HG03575 (cell line): ENCODE data around the gene FLRT1.
"Not testable (repeated sequence)": the region's sequence is repeated elsewhere in the genome, so short reads cannot be mapped to it uniquely, and the experiment has no call there.

ENCODE experiments used
- ATAC-seq: cut with Tn5 transposase; IDR thresholded peaks from one replicate; pipeline ENCODE4 v1.9.1; 2021; ENCODE audit not compliant: unreplicated experiment, insufficient number of reproducible peaks, low FRiP score; ENCODE audit errors: extremely low read depth

The FLRT1 gene

DNA sequence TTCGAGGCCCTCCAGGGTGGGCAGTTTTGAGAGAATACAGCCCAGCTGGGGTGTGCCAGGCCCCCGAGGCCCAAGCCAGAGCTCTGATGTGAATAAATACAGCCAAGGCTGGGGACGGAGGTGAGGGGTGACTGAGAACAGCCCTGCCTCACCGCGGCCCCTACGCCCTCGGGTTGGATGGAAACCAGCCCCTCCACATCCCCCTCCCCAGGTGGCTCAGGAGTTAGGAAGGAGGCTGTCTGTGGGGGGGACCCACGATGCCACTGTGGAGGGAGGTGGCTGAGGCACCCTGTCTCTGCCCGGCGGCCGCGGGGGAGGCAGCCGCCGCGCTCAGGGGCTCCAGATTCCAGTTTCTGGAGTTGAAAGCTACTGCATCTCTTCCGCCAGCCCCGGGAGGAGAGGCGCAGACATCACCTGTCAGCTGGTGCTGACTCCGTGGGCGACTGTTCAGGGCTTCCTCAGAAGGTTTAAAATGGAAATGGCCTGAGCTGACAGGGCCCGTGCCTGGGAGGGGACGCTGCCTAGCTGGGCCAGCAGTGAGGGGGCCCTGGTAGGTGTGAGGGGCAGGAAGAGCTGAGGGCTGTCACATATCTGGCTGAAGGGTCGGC is 1.4 kb downstream of the FLRT1 start:
- no peak for ATAC-seq

DNA sequence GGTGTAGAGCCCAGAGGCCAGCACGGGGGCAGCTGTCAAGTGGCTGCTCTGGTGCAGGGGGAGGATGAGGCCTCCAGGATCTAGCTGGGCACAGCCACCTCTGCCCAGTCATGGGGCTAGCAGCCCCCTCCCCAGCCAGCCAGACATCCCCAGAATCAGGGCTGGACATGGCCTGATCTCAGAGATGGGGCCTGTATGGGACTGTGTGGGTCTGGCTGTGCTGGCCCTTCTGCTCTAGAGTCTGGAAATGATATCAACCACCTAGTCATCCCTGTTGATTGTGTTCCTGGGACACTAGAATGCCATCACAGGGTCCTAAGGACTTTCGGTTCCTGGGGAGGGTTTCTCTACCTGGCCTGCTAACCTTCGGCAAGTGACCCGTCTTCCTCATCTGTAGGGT is 2.8 kb downstream of the FLRT1 start:
- ATAC-seq: no peak

DNA sequence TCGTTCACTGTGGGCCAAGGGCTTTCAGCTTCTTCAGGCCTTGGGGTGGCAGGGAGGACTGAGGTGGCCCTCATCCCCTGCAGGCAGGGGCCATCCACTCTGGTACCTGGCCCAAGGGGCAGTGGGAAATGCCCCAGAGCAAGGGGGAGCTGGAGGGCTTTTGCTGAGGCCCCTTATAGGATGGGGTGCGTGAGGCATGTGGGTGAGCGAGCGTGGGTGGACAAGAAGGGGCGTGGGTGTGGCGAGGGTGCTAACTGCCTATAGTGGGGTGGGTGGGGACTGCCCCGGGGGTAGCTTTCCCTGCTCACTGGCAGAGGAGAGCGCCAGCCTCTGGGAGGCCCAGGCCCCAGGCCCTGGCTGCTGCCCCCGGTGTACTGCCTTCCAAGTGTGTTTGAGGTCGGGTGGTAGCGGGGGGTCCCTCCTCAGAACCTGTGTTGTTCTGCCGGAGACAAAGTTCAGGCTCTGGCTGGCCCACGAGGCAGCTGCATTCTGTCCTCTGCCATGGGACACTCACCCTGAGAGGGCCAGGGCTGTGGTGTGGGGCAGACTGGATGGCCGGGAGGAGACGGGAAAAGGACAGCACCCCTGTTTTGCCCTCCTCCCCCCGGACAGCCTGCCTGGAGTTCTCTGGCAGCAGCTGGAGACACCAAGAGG is 3.4 kb downstream of the FLRT1 start:
- no peak for ATAC-seq

DNA sequence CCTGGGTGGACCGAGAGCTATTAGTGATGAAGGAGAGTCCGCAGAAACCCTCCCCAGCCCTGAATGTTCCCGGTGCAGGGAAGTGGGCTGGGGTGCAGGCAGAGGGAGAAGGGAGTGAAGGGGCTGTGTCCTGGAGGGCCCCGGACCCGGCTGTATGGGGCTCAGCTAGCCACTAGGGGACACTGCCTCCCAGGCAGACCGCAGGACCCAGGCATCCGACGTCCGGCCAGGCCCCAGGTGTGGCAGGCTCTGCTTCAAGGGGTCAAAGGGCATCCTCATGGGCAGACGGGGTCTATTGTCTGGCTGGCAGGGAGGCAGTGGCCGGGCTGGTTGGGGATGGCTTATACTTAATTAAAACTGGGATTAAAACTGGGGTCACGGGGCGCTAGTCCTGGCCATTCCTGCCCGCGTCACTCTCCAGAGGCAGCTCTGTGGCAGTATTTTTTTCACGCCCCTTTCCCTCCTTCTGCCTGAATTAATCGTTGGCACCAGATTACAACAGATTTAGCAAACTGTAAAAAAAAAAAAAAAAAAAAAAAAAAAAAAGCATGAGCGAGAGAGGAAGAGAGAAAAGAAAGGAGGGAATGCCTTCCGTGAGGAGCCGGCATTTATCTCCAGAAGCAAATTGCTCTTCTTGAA is 5.1 kb downstream of the FLRT1 start:
- ATAC-seq: no peak

DNA sequence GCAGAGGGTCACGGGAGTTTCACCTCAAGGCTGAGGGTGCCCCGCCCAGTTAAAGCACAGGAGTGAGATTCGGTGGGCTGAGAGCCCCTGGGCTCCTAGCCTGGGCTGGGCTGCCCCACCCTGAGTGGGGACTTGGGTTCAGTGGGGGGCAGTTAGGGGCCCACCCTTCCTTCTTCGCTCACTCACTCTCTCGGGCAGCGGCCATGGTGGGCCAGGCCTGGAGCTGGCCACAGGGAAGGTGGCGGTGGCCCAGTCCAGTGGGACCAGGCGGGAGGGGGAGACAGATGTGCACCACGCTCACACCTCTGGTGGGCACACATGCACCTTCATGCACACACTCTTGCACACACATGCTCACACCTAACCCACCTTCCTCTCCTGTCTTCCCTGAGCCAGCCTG is 6.1 kb downstream of the FLRT1 start:
- no peak for ATAC-seq

DNA sequence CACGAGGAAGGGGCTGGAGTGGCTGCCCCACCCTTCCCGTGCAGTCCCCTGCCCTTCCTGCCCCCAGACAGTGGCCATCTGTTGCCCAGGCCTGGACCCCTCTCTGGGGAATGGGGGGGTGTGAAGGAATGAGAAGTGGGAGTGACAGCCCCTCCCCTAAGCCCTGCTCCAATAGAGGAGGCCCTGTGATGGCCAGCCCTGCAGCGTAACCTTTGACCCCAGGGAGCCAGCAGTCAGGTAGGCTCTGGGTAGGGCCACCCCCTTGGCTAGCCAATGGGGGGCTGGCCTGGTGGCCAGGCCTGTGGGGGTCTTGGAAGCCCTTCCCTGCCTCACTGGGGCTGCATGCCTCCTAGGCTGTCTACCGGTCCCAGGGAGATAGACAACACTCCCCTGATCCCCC is 6.6 kb downstream of the FLRT1 start:
- no peak for ATAC-seq

DNA sequence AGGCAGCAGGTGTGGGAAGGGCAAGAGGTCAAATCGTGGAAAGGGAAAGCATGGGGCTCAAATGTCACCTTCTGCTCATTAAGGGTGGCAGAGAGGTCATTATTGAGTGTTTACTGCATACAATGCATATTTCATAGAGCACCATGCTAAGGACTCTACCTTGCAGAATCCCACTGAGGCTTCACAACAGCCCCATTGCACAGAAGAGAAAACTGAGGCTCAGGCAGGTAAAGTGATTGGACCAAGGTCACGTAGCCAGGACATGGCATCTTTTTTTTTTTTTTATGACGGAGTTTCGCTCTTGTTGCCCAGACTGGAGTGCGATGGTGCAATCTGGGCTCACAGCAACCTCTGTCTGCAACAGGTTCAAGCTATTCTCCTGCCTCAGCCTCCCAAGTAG is 7.8 kb downstream of the FLRT1 start:
- no peak for ATAC-seq

DNA sequence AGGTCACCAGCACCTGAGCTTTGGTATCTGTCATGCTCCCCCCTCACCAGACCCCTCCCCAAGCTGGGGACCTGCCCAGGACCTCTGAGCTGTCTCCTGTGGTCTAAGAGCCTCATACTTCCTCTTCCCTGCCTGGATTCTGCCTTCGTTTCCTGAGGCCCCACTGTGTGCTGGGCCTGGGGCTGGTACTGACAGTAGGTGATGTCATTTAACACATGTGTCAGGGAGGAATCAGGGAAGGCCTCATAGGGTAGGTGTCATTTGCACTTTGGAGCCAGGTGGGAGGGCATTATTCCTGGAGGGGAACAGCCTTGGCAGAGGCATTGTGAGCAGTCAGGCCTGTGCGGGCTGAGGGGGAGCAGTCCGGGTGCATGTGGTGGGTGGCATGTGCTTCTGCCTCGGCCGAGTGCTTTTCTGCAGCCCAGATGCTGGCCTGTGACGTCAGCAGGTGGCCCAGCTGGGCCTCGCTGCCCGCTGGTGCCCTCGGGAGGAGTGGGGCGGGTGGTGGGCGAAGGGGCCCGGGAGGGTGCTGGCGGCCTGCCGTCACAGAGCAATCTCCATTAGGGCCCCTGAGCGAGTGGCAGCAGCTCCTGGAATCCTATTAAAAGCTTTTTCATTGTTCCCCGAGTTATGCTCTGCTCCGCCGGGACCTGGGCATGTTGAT is 9.1 kb downstream of the FLRT1 start:
- no peak for ATAC-seq

DNA sequence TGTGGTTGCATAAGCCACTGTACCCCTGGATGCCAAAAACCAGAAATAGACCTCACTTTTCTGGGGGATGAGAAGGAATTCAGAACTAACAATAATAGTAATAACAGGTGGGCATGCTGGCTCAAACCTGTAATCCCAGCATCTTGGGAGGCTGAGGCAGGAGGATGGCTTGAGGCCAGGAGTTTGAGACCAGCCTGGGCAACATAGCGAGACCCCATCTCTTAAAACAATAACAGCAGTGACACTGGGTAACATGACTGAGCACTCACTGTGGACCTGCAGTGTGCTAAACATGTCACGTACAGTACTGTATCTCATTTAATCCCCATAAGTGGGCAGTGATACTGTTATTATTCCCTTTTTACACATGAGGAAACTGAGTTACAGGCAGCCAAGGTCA is 10.0 kb downstream of the FLRT1 start:
- no peak for ATAC-seq

DNA sequence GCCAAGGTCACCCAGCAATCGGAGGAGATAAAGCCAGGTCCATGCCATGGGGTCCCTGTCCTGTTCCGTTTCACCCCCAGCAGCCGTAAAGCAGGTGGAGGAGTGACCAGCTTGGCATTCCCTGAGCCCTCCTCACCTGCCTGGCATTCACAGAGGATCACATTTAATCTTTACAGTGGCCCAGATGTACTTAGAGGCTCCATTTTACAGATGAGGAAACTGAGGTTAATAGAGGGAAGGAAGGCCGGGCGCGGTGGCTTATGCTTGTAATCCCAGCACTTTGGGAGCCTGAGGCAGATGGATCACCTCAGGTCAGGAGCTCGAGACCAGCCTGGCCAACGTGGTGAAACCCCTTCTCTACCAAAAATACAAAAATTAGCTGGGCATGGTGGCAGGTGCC is 11.6 kb downstream of the FLRT1 start:
- not testable (repeated sequence) for ATAC-seq

DNA sequence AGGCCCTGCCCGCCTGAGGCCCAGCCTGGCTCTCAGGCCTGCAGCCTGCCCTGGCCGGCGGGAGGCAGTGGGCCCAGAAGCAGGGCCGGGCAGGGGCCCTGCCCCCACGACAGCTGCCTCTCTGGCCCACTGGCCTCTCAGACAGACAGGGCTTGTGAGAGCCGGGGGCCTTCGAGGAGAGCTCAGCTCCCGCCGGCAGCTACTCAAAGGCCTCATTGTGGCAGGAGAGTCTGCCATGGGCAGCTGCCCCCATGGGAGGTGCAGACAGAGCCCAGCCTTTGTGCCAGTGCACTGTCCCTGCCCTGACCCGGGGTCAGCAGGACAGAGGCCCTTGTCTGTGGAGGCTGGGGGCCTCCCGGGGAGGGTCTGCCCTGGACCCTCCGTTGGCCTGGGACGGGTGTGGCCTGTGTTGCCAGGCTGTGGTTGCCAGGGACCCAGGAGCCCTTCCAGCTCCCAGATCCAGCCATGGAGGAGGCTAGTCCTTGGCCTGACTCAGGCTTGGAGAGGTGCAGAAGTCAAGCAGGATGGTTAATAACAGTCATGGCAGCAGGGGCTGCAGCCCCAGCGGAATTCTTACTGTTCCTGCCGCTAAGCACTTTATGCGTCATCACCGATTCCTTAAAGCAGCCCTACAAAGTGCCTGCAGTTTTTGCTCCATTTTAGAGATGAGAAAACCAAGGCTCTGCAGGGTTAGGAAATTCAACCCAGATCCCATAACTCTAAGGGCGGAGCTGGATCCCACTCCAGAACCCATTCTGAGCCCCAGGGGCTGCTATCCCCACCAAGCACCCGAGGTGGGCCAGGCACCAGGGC is 12.5 kb downstream of the FLRT1 start:
- ATAC-seq: no peak

DNA sequence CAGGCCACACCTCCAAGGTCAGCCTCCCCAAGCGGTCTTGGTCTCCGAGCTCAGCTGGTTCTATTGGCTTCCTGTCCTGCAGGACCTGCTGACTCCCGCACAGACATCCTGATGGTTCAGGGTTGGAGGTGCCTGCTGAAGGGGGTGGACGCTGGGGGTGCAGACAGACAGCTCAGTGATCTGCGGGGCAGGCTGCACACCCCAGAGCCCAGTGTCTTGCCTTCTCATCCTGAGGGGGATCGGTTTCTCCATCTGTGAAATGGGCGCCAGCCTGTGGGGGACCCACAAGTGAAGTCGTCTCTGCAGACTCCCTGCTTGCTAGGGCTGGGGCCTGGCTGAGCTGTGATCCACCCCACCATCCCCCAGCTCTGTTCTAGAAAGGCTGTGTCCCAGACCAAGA is 13.8 kb downstream of the FLRT1 start:
- no peak for ATAC-seq

DNA sequence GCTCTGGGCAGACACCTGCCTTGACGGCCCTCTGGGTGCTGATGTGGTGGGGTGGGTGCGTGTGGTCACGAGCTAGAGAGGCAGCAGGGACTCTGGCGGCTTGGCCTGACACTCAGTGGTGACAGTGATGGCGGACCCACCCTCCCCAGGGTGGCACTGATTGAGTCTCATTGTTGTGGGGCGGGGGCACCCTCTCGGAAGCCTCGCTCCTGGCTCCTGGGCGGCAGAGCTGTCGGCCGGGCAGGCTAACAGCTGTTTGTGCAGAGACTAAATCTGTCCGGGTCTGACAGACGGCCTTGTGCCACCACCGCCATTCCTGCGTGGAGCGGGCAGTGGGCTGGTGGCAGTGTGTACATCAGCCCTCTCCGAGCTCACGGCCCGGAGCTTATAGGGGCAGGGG is 15.6 kb downstream of the FLRT1 start:
- no peak for ATAC-seq

DNA sequence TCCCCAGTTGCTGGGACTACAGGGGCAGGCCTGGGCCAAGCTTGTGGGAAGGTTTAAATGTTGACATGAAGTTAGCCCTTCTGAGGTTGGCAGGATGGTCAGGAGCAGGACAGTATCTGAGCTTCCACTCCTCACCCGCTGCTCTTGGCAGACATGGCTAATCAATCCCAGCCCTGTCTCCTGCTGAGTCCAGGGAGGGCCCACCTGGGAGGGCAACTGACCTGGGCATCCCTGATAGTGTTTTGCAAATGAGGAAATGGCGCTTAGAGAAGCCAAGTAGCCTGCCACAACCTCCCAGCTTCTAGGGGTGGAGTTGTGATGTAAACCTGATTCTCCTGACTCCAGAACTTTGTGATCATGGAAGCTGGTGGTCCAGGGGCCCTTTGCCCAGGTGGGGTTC is 16.7 kb downstream of the FLRT1 start:
- no peak for ATAC-seq

DNA sequence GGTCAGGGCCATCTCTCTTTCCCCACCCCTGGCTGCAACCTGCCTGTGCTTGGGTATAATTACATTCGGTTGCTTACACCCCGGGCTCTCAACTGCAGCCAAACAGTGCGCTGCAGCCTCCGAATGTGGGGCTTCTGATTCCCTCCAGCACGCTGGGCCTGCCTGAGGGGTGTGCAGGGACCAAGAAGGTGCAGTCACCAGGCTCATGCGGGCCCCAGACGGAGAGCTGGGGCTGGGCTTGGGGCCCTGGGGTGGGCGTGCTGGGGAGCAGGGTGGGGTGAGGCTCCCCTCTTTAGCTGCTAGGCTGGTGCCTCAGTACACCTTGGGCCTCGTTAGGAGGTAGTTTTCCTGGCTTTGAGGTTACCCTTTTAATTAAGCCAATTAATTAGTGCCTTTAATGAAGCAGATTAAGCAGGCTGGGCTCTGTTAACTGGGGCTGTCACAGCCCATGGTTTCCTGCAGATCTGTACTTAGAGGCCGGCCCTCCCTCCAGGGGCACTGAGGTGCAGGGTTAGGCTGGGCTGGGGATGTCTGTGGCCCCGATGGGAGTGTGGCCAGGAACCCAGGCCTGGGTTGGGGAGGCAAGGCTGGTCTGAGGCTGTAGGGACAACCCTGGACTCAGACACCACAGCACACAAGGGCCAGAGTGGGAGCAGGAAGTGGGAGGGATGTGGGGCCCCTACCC is 17.3 kb downstream of the FLRT1 start:
- no peak for ATAC-seq

DNA sequence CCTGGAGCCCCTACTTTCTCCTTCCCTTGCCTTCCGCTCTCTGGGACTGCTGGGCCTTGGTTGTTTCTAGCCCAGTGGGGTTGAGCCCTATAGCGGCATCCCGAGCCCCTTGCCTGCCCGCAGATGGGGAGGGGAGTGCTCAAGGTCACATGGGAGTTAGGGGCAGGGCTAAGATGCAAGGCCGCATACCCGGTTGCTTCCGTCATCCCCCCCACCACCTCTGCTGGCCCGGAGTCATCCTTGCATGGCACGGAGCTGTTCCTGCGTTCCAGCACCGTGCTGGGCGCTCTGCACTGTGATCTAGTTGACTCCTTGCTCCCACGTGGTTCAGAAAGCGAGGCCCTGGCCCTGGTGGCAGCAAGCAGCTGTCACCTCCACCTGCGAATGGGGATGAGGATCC is 18.0 kb downstream of the FLRT1 start:
- ATAC-seq: no peak

DNA sequence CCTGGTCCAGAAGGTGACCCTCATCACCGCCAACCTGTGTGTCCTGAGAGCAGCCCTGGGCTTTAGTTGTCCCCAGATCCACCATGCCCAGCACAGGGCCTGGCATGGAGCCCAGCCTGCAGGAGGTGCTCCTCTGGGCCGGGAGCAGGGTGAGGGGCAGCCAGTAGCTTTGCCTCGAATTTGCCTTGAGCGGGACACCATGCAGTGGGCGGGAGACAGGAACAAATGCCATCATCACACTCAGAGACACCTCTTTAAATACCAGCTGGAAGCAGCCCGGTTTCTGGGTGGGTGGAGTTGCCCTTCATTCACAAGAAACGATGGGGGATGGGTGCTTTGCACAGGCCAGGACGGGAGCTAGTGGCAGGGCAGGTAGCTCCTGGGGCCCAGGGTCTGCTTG is 19.3 kb downstream of the FLRT1 start:
- no peak for ATAC-seq

DNA sequence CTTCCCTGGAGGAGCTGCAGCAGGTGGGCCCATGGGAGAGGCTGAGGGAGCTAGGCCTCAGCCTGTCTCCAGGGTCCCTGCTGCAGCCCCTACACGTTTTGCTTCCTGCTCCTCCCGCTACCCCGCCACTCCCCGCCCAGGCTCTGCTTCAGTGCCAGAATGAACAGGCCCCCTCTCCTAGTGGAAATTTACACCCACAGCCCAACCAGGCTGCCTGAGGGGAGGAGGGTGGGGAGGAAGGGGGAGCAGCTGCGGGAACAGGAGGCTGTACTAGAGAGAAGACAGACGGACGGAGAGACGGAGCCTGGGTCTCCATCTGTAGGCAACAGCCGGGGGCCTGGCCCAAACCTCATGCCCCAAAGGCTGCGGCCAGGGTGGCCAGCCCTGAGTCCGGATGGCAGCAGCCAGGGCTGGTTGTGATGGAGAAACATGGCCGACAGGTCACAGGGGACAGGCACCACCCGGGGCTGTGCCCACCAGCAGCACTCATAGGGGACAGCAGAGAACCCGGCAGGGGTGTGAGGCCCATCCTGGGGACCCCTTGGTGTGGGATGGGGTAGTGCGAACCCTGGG is 20.6 kb downstream of the FLRT1 start:
- no peak for ATAC-seq

DNA sequence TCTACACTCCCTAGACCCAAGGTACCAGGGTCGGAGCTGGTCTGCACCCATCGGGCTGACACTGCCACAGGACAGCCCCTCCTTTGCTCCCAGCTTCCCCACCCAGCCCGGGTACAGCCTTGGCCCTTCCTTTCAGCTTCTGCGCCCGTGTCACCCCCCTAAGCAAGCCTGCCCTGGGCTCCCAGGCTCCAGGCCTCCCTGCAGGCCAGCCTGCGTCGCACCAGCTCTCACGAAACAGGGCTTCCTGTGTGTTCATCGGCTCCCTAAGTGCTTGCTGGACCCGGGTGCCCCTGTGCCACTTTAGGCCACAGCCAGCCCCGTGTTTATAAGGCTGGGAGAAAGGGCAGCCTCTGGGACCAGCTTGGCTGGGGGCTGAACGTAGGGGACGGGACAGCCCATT is 21.1 kb downstream of the FLRT1 start:
- no peak for ATAC-seq
